Panc1 (cell line): Measurements from ENCODE around the gene NR6A1.

ENCODE experiments used
- SIN3A ChIP-seq: IDR thresholded peaks from 2 replicates; pipeline ENCODE4 v1.6.1; 2012; ENCODE audit warnings: low read depth, mild to moderate bottlenecking, low read length, moderate library complexity, borderline replicate concordance; ENCODE audit not compliant: insufficient read depth
- TCF7L2 ChIP-seq: IDR thresholded peaks from 2 replicates; pipeline ENCODE4 v1.6.1; 2011; ENCODE audit warnings: mild to moderate bottlenecking, low read depth, low read length, inconsistent platforms
- TF ChIP-seq, protein P1 (sequence below): fragments of 450-650 bp; IDR thresholded peaks from 2 replicates; pipeline ENCODE4 v1.5.1; 2017; ENCODE audit warnings: mild to moderate bottlenecking

DNA sequence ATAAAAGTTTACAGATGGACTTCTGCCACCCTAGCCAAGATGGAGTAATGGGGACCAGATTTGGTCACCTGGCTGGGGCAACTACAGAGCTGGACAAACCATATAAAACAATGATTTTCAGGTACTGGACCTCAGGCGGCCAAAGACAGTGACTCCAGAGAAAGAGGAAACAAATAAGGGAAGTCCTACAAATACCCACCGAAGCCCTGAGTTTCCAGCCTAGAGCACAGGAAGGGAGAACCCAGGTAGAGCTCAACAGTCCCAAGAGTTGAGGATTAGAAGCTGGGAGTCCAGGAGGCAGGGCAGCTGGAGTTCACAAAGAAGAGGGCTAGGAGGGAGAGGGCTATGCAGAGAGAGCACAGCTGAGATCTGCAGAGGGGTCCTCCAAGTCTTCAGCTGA lies 157.3 kb downstream of the NR6A1 start:
- TF ChIP-seq, protein P1, sequence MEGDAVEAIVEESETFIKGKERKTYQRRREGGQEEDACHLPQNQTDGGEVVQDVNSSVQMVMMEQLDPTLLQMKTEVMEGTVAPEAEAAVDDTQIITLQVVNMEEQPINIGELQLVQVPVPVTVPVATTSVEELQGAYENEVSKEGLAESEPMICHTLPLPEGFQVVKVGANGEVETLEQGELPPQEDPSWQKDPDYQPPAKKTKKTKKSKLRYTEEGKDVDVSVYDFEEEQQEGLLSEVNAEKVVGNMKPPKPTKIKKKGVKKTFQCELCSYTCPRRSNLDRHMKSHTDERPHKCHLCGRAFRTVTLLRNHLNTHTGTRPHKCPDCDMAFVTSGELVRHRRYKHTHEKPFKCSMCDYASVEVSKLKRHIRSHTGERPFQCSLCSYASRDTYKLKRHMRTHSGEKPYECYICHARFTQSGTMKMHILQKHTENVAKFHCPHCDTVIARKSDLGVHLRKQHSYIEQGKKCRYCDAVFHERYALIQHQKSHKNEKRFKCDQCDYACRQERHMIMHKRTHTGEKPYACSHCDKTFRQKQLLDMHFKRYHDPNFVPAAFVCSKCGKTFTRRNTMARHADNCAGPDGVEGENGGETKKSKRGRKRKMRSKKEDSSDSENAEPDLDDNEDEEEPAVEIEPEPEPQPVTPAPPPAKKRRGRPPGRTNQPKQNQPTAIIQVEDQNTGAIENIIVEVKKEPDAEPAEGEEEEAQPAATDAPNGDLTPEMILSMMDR: no peak
- no peak for TF ChIP-seq SIN3A
- no peak for TF ChIP-seq TCF7L2
